Ramos (cell line): ENCODE measurements around the gene FYTTD1.

Experiments used
- in situ Hi-C: fragments of 300-500 bp; cut with MboI; formaldehyde crosslinking; loops from one replicate; pipeline ENCODE4 v1.14.3; 2022; ENCODE audit warnings: low sequenced_read_pairs; ENCODE audit not compliant: unreplicated experiment

Gene FYTTD1

DNA sequence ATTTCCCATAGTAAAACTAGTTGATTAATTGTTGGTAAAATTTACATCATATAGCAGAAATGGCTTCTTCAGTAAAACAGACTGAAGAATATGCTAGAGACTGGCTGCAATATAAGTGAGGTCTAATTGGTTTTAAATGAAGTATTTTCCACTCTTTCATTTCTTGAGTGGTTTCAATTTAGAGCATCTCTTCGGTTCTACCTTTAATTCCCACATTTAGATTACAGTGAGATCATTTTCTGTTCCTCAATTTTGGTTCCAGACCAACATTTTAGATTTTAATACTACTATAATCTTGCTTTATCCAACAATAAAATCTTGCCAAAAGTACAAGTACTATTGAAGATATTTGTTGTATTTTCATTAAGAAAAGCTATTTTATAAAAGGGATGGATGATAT is 40.4 kb downstream of the FYTTD1 start:
- in situ Hi-C loops = no loop called here

DNA sequence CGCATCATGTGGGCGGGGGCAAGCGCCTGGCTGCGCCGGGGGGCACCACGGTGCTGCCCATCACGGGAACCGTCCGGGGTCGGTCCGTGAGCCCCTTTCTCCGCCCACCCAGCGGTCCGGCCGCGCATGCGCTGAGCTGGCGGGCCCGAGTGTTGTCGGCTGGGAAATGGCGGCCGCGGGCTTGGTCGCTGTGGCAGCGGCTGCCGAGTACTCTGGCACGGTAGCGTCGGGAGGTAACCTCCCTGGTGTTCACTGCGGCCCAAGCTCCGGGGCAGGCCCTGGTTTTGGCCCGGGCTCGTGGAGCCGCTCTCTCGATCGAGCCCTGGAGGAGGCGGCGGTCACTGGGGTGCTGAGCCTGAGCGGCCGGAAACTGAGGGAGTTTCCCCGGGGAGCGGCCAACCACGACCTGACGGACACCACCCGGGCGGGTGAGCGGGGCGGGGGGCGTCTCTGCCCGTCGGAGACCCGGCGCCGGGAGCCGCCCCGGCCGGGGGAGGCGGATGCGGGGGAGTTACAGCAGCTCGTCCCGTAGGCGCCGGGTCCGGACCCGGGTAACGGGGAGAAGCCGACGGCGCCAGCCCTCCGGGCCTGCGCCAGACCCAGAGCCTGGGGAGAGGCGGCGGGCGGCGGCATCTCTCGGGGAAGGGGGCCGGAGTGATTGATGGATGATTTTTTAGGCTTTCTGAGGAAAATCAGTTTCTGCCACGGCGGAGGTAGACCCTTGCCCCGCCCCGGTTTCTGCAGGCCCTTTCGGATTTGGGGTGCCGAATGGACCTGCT is 41.6 kb downstream of the FYTTD1 start, which contains the start of gene LRCH3:
TSS of gene LRCH3 (plus strand) at position 142 of the 779 bp plus-strand sequence. CDS start at position 167, 25 bp downstream.
- in situ Hi-C loops = no loop called here

DNA sequence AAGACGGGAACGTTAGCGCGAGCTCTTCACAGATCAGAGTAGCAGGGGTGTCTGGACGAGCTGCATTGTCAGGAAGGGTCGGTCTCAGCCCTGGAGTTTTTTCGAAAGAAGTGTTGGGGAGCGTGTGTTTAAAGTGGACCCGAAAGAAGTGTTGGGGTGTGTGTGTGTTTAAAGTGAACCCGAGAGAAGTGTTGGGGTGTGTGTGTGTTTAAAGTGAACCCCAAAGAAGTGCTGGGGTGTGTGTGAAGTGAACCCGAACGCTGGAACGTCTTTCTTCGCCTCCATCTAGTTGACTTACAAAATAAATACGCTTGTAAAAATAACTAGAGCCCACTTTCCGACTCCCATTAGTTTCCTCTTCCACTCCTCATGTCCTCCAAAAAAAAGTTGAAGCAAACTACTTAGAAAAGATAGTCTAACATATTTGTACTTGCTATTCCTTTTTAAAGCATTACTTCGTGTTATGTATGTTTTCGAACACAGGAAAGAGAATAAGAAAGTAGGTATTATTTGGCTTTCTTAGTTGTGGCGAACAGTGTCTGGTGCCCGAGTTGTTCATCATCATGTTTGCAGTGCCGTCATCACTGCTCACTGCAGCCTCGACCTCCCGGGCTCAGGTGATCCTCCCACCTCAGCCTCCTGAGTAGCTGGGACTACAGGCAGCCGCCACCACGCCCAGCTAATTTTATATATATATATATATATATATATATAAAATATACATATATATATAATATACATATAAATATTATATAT is 42.4 kb downstream of the FYTTD1 start:
- in situ Hi-C loops = no loop called here

DNA sequence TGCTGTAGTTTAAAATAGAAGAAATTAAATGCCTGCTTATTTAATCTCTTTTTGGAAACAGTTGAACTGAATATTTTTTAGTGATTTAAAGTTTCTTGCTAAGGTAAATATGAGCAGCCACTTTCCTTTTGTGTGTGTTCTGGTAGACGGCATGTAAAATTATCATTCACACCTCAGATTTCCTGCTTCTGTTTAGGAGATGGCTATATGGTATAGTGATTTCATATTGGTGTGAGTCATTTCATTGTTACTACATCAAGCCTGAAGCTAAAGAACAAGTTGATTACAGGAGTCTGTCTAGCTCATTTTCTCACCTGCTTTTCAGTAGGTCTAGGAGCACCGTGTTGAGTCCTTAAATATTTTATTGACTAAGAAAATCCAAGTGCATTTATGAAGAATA is 43.6 kb downstream of the FYTTD1 start:
- in situ Hi-C loops = no loop called here

DNA sequence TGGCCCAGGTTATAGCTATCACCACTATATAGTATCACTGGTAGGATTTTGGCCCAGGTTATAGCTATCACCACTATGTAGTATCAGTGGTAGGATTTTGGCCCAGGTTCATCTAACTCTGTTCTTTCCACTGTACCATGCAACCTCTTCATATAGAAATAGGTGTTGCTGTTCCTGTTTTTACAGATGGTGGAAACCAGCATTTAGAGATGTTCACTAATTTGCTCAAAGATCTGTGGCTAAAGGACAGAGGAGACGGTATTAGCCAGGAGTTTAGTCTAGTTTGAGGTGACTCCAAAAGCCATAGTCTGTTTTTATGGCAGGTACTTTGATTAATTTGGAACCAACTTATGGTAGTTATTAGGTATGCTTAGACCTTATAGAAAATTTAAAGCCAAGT is 44.4 kb downstream of the FYTTD1 start:
- in situ Hi-C loops = no loop called here

DNA sequence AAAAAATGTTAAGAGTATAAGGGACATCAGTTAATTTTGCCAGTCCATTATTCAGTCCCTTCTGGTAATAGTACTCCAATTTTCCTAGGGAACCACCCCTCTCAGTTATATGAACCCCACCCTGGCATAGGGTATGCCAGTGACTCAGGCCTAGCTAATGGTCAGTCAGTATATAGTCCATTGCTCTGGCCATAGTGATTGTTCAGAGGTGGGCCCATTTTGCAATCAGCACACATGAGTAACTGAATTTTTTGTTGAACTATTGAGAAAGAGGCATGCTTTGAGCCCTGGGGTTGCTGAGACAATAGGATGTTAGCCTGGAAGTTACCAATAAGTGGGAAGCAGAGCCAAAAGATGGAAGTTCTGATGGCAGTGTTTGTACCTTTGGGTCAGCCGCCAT is 45.5 kb downstream of the FYTTD1 start:
- in situ Hi-C loops = no loop called here

DNA sequence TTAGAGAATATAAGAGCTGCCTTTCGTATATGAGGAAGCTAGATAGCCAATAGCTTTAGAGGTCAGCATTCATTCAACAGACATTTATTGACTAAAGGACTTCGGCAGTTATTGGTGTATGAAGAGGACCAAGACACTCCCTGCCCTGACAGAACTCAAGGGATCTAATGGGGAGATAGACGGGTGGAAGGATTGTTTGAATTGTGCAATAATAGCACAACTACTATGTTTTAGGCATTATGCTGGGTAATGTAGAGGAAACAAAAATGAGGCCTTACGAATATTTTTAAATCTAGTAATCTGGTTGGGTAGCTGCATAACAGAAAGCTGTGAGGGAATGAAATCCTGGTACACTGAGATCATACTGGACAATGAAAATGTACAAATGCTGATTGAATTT is 46.4 kb downstream of the FYTTD1 start:
- in situ Hi-C loops = no loop called here

DNA sequence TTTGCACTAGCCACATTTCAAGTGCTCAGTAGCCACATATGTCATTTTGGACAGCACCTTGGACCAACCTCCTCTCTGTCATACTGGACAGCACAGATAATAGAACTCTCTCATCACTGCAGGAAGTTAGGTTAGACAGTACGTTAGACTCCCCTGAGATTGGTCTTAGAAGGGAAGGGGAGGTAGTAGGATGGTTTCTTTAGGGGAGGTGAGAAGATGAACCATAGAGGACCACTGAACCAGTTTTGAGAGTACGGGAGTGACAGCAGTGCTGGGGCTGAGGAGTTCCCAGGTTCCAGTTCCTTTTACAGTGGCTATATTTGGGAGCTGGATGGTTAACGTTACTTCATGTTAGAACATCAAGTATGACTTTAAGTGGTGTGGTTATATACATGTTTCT is 49.2 kb downstream of the FYTTD1 start:
- in situ Hi-C loops = no loop called here

DNA sequence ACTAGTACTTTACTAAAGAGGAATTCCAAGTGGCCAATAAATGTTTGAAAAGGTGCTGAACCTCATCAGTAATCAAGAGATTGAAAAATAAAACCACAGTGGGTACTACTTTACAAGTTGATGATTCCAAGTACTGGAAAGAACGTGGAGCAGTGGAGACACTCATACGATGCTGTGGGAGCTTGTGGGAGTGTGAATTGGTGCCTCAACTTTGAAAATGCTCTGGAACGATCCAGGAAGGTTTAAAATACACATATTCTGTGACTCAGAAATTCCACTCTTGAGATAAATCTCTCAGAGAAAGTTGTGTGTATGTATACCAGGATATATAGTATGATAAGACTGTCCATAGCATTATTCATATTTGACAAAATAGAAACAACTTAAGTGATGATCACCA is 50.7 kb downstream of the FYTTD1 start:
- in situ Hi-C loops = no loop called here

DNA sequence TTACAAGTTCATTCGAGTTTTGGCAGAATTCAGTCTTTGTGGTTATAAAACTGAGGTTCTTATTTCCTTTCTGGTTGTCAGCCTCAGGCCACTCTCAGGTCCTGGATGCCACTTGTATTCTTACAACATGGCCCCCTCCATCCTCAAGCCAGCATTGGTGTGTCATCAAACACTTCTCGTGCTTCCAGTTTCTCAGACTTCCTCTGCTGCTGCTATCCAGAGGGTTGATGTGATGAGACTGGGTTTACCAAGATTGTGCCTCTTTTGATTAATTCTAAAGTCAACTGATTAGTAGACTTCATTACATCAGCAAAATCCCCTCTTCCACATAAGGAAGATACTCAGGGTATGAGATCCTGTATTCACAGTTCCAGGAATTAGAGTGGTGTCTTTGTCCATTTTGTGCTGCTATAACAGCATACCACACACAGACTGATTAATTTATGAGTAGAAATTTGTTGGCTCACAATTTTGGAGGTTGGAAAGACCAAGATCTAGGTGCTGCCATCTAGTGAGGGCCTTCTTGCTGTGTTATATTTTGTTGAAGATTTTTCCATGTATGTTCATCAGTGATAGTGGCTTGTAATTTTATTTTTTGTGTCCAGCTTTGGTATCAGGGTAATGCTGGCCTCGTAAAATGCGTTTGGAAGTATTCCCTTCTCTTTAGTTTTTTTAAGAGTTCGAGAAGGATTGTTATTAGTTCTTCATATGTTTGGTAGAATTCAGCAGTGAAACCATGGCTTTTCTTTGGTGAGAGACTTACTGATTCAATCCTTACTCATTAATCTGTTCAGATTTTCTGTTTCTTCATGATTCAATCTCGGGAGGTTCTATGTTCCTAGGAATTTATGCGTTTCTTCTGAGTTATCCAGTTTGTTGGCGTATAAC is 52.5 kb downstream of the FYTTD1 start:
- in situ Hi-C loops = no loop called here

DNA sequence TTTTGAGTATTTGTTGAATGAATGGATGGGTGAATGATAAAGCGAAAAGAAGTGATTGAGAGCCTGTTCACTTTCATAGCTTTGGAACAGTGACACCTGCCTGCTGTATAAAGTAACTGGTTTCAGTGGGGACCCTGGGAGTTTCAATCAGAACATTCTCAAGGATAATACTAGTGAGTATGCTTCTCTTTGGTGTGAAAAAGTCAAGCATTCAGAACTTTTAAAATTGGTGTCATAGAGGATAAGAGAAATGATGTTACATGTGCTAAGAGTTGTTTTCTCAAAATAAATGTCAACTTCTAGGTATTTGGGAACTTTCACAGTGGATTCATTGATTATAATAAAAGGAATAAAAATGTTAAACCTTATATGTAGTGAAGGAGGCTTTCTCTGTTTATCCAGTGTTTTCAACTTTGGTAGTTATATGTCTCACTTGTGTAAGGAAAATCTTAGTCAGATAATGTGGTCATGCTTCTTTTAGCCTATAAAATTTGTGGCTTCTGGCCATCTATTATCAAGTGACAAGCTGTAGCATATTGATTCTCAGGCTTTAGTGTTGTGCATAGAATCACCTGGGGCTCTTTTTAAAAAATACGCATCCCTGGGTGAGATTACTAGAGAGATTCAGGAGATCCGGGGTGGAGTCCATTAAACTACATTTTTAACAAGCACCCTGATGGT is 53.2 kb downstream of the FYTTD1 start:
- in situ Hi-C loops = no loop called here

DNA sequence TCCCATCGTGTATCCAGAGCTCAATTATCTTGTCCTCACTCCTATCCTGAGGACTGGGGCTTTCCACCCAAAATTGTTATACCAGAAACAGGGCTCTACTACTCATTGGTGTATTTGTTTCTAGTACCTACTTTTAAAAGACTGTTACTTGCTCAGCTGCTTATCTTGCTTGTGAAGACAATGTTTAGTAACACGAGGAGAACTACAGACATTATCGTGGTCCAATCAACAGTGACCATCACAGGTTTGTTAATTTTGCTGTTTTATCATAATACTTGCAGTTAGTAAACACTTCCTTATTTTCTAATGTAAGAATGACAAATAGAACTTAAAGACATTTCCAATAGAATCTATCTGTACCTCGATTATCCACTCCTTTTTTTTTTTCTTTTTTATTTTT is 54.8 kb downstream of the FYTTD1 start:
- in situ Hi-C loops = no loop called here

DNA sequence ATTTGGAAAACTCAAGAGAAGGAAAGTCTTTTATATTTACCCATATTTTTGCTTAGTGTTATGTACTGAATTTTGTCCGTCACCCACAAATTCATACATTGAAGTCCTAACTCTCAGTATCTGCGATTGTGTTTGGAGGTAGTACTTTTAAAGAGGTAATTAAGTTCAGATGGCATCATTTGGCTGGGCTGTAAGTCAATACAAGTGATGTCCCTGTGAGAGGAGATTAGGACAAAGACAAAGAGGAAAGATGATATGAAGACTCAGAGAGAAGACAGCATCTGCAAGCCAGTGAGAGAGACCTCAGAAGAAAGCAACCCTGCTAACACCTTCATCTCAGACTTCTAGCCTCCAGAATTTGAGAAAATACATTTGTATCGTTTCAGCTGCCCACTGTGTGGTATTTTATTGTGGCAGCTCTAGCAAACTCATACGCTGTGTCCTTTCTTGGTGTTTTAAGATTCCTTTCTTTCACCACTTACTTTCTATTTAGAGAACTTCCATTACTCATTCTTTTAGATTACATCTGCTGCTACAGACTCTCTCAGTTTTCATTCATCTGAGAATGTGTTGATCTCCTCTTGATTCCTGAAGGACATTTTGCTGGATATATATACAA is 58.4 kb downstream of the FYTTD1 start:
- in situ Hi-C loops = no loop called here

DNA sequence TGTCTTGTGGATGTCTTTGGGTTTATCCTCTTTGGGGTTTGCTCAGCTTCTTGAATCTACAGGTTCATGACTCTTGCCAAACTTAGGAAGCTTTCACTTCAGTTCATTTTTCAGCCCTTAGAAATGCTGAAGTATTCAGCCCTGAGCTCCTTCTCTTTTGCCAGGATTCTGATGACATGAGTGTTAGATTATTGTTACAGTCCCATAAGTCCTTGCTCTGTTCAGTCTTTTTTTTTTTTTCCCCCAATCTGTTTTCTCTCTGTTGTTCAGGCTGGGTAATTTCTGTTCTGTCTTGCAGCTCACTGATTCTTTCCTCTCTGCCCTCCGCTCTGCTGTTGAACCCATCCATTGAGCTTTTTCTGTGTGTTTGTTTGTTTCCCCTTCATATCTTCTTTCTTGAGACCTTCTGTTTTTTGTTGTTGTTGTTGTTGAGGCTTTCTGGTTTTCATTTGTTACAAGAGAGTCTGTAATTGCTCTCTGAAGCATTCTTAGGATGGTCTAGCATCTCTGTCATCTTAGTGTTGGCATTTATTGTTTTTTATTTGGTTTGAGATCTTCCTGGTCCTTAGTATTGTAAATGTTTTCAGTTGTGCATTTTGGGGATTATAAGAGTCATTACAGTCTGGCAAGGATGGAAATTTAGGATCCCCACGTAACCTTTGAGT is 59.8 kb downstream of the FYTTD1 start:
- in situ Hi-C loops = no loop called here

DNA sequence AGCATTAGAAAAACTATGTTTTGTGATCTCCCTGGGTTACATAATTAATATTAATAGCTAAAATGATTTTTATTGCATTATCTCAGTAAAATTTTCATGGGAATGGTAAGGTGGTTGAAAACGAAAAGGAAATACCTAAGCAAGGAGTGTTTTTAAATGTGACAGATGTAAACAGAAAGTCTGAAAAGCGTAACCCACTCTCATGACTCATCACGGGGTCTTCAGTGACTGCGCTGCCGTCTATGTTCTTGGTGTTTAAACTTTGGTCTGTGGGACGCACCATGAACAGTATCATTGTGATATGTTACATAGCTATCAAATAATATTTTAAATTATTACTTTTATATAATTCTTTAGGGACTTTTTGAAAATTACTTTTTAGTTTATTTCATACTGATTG is 61.2 kb downstream of the FYTTD1 start:
- in situ Hi-C loops = no loop called here

DNA sequence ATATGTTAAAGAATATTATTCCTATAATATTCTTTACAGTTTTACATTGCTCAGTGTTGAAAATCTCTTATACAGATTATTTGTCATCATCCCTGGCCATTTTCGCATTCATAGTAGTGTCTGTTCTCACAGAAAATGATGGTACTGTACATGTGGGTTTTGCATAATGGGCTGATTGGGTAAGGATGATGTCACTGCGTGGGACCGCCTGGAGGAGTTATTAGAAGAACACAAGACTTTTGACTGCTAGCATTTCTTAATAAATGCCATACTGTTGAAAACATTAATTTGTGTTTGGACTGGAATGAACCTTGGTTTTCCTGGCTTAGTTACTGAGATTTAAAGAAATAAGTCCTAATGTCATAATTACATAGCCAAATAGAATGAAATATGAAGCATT is 61.7 kb downstream of the FYTTD1 start:
- in situ Hi-C loops = no loop called here

DNA sequence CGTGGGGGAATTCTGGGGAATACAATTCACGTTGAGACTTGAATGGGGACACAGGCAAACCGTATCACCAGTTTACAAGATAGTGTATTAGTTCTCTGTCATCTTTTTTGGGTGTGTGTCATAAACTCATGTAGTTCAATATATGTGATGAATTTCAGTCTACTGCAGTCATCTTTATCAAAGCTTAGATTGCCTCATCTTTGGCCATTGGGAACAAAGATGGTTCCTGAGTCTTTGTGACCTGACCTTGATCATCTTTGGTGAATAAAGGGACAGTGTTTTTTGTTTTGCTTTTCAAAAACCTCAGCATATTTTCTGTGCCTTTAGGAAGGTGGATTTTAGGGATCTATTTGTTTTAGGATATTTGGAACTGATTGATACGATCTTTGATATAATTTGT is 64.7 kb downstream of the FYTTD1 start:
- in situ Hi-C loops = no loop called here

DNA sequence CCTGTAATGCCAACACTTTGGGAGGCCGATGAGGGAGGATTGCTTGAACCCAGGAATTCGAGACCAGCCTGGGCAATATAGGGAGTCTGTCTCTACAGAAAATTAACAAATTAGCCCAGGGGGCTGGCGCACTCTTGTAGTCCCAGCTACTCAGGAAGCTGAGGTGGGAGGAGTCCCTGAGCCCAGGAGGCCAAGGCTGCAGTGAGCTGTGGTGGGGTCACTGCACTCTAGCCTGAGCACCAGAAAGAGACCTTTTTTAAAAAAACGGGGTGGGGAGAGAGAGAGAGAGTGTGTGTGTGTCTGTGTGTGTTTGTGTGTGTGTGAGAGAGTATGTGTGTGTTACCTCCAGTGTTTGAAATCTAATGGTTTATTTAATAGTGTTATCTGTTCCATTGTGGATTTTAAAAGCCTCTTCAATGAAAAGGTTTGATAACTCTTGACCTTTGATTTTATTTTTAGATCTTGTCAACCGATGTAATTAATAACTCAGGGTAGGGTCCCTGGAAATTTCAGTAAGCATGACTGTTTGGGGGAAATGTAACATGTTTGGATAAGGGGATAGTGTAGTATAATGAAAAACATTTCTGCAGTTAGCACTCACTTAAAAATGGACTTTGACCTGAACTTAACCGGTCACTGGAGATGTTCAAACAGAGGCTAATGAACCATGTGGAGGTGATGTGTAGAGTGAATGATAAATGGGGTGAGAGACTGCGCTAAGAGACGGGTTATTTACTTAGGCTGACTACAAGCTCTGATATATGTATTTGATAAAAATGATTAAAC is 71.1 kb downstream of the FYTTD1 start:
- in situ Hi-C loops = no loop called here
